Activated naive CD8-positive, alpha-beta T cell treated with anti-CD3 and anti-CD28 coated beads, Interleukin-2, amount 50 U/mL, for 24 hours (primary cell): ENCODE results near the gene ZNF516.

Experiments used
- ATAC-seq: fragments of 150-1000 bp; cut with Tn5 transposase; one replicate; pipeline ENCODE4 v1.10.0; 2021
- DNase-seq: peaks from one replicate; pipeline ENCODE4 v3.0.0; 2021
- H3K27ac Mint-ChIP-seq: one replicate; pipeline ENCODE4 v1.8.0; 2021; ENCODE audit warnings: mild to moderate bottlenecking, mixed read lengths
- H3K27me3 Mint-ChIP-seq: one replicate; pipeline ENCODE4 v1.8.0; 2021; ENCODE audit warnings: mixed read lengths
- H3K36me3 Mint-ChIP-seq: one replicate; pipeline ENCODE4 v1.8.0; 2021; ENCODE audit warnings: low read depth, mixed read lengths
- H3K4me1 Mint-ChIP-seq: one replicate; pipeline ENCODE4 v1.8.0; 2021; ENCODE audit warnings: mixed read lengths
- H3K4me3 Mint-ChIP-seq: one replicate; pipeline ENCODE4 v1.8.0; 2021; ENCODE audit warnings: mild to moderate bottlenecking, moderate library complexity, mixed read lengths
- H3K9me3 Mint-ChIP-seq: one replicate; pipeline ENCODE4 v1.8.0; 2021; ENCODE audit warnings: mixed read lengths

Gene ZNF516

DNA sequence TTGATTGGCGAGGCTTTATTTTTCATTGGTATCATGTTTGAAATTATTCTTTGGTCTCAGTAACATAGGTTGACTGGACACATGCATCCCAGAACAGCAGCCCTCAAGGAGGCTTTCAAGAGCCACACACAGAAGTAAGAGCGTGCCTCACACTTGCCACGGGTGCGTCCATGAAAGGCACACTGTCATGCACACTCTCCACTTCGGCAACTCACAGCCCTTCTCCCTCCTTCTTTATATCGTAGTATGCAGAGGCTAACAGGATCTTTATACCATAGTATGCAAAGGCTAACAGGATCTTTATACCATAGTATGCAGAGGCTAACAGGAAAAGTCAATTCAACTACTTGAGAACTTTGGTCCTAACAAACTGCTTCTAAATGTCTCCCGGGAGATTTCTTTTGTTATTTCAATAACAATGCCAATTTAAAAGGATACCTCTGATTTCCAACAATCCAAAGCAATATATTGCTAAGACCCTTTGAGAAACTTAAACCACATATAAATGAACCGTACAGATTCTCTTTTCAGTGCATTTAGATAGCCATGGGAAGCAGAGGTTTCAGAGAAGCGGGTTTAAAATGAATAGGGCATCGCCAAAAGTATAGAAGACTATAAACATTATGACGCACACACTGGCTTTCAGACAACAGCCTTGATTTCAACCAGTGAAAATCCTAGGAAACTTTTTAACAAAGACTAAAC is 26.5 kb upstream of the ZNF516 start:
- Mint-ChIP-seq H3K27ac (no peak overlapping the region), H3K9me3 (no peaks in the 10 kb centered on the region), H3K27me3 (peaks cover 37% of the 10 kb centered on the region), H3K4me3 (no peak overlapping the region), H3K4me1 (peaks cover 24% of the 10 kb centered on the region), H3K36me3 (no peaks in the 10 kb centered on the region)
- no peak for DNase-seq
- no peak for ATAC-seq

DNA sequence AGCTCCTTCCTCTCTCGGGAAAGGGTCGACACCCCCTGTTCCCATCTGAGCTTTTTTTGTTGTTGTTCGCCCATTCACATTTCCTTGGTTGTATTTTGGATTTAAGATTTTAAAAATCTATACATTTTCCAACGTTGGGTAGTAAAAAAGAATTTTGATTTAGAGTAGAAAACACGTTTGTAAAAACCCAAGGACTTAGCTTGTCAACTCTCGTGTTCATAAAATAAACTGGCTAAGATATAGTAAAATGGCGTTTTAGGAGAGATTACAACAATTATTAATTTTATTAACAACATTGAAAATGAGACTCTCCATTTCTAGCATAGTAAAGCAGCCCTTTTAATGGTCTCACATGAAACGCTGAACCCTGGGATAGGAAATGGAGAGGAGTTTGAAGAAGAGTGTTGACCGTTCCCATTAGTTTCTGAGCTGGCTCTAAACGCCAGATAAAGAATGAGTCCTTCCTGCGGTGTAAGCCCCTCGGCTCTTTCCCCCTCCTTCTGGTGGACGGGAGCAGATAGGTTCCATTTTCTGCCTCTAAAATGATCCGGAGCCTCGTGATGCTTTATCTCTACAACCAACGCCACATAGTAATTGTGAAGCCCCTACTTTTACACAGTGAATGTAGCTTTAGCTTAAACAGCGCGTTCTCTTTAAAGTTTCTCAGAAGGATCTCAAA is 24.0 kb upstream of the ZNF516 start:
- peak overlapping the region; percentile 72 for H3K4me3 Mint-ChIP-seq
- H3K9me3 Mint-ChIP-seq: no peaks in the 10 kb centered on the region
- ATAC-seq (no peak), DNase-seq (no peak)
- no peak overlapping the region for H3K27ac Mint-ChIP-seq
- no peaks in the 10 kb centered on the region for H3K36me3 Mint-ChIP-seq
- H3K4me1 Mint-ChIP-seq: peaks cover 20% of the 10 kb centered on the region
- peaks cover 43% of the 10 kb centered on the region for H3K27me3 Mint-ChIP-seq

DNA sequence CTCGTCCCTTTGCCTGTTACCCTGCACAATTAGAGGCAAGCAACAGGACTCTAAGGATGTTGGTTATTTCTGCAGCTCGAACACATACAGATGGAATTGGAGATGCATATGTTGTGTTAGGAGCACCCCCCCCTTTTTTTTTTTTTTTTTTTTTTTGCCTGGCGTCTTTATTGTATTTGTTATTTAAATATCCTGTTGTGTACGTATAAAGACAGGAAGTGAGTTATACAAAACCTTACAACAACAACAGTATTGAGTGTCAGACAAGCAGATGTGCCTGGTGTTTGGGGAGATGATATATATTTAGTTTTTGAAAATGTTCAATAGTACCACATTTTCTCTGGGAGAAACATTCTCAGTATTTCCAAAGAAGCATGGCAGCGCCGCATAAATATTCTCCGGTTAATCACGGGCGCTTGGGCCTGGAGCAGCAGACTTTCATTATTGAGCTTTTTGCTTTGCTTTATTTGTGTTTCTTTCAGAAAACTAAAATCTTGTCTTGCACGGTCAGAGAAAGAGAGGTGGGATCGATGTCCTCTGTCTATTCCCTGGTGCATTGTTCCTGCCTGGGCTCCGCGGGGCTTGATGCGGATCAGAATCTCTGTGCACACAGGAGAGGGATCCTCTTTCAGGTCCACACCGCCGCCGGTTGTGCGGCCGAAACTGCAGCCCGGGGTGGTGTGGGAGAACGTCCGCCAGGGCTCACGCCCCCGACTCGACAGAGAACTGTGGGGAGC is 23.2 kb upstream of the ZNF516 start:
- Mint-ChIP-seq H3K4me3 (peak overlapping the region; percentile 72), H3K36me3 (no peaks in the 10 kb centered on the region), H3K4me1 (peaks cover 20% of the 10 kb centered on the region), H3K9me3 (no peaks in the 10 kb centered on the region), H3K27ac (no peak overlapping the region), H3K27me3 (peaks cover 40% of the 10 kb centered on the region)
- DNase-seq (peak; percentile 19), ATAC-seq (peak; percentile 46)

DNA sequence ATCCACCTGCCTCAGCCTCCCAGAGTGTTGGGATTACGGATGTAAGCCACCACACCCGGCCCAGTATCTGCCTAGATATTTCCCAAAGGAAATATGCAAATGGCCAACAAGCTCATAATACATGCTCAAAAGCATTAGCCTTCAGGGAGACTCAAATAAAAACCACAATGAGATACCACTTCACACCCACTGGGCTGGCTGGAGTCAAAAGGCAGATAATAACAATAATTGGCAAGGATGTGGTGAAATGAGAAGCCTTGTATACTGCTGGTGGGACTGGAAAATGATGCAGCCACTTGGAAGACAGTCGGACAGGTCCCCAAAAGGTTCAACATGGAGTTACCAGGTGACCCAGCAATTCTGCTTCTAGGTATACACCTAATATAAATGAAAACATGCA is 20.5 kb upstream of the ZNF516 start:
- H3K27ac Mint-ChIP-seq: no peak overlapping the region
- DNase-seq: no peak
- H3K4me3 Mint-ChIP-seq: no peak overlapping the region
- ATAC-seq: no peak
- H3K36me3 Mint-ChIP-seq: no peaks in the 10 kb centered on the region
- no peaks in the 10 kb centered on the region for H3K9me3 Mint-ChIP-seq
- peaks cover 20% of the 10 kb centered on the region for H3K4me1 Mint-ChIP-seq
- peaks cover 41% of the 10 kb centered on the region for H3K27me3 Mint-ChIP-seq

DNA sequence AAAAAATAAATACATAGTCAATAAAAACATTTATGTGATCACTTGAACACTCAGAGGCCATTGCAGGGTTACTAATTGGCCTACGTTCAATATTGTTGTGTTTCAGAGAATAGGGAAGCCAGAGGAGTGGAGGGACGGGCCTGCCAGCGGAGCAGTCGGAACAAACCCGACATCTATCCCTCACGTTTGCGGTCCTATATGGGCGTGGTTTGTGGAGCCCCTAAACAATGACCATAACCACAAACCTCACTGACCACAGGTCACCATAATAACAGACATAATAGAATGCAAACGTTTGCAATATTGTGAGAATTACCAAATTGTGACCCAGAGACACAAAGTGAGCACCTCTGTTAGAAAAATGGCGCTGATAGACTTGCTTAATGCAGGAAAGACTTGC is 19.5 kb upstream of the ZNF516 start:
- H3K4me1 Mint-ChIP-seq: peaks cover 20% of the 10 kb centered on the region
- no peak overlapping the region for H3K27ac Mint-ChIP-seq
- no peak for DNase-seq
- no peaks in the 10 kb centered on the region for H3K9me3 Mint-ChIP-seq
- H3K36me3 Mint-ChIP-seq: no peaks in the 10 kb centered on the region
- H3K4me3 Mint-ChIP-seq: no peak overlapping the region
- ATAC-seq: no peak
- H3K27me3 Mint-ChIP-seq: peaks cover 39% of the 10 kb centered on the region

DNA sequence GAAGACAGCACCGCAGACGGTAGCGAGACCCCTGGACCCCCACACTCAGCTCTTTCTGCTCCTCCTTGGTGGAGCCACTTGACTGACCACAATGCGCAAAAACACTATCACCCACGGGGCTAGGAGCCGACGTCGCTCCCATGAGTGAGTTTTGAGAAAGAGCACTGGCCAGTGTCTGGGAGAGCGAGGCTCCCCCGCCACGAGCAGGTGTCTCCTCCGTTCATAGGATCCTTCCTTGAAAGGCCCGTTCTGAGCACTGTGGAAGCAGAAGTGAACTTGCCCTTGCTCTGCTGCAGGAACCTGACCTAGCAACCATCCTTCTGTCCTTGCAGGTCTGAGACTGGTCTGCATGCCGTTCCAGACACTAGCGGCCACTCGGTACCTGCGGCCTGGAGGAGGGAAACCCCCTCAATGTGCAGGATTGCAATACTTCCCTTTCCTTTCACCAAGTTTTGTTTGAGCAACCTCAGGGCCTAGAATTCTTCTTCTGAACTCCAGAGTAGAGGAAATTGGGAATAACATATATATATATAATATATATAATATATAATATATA is 12.9 kb upstream of the ZNF516 start:
- Mint-ChIP-seq H3K9me3 (no peaks in the 10 kb centered on the region), H3K4me3 (no peak overlapping the region), H3K27me3 (no peaks in the 10 kb centered on the region), H3K27ac (no peak overlapping the region), H3K4me1 (no peaks in the 10 kb centered on the region), H3K36me3 (no peaks in the 10 kb centered on the region)
- ATAC-seq (no peak), DNase-seq (no peak)

DNA sequence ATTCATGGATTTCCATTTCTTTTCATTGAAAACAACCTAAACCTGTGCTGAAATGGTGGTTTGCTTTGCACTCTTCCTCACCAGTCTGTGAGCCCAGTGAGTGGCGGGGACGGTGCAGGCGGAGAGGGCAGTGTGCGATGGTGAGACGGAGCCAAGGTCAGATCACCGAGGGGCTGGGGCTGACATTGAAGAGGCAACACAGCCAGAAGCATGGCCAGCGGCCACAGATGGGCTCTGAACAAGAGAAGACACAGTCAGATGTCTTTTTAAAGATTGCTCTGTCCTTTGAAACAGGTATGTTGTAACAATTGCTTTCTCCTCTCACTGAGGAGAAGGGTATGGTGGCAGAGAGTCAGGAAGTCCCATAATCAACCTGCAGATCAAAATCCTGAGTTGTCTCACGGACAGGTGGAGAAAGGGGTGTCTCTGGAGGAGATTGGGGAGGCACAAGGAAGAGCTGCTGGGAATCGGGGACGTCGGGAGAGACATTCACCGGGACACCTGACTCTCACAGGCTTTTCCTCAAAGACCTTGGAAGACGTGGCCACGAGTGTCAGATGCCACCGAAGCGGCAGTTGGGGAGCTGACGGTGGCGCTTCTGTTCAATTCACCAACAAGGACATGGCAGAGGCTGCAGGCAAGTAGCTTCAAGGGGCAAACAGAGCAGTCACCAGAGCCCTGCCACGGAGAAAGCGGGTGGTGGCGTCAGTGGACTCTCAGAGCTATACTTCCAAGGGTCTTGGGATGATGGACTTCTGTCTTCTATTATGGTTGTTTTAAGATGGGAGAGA is 12.1 kb upstream of the ZNF516 start:
- no peak overlapping the region for H3K27ac Mint-ChIP-seq
- H3K9me3 Mint-ChIP-seq: no peaks in the 10 kb centered on the region
- DNase-seq: no peak
- H3K36me3 Mint-ChIP-seq: no peaks in the 10 kb centered on the region
- no peak for ATAC-seq
- no peak overlapping the region for H3K4me3 Mint-ChIP-seq
- H3K4me1 Mint-ChIP-seq: no peaks in the 10 kb centered on the region
- no peaks in the 10 kb centered on the region for H3K27me3 Mint-ChIP-seq

DNA sequence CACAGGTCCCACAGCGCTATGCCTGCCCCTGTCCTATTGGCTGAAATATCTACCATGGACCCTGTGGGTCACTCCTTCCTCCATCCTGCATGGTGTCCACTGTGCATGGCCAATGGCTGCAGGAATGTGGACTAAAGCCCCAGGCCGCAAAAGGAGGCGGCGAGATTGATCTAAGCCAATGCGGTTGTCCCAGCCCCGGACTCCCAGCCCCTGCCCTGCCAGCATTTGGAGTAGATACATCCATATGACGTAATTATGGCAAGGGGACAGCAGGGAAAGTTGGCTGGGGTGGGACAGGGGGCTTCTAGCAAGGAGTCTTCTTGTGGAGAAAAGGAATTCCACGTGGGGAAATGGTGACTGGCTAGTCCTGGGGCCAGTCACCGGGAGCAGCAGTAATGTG is 11.4 kb upstream of the ZNF516 start:
- H3K27me3 Mint-ChIP-seq: no peaks in the 10 kb centered on the region
- DNase-seq (no peak), ATAC-seq (no peak)
- no peak overlapping the region for H3K4me3 Mint-ChIP-seq
- H3K27ac Mint-ChIP-seq: no peak overlapping the region
- H3K4me1 Mint-ChIP-seq: no peaks in the 10 kb centered on the region
- H3K36me3 Mint-ChIP-seq: no peaks in the 10 kb centered on the region
- H3K9me3 Mint-ChIP-seq: no peaks in the 10 kb centered on the region

DNA sequence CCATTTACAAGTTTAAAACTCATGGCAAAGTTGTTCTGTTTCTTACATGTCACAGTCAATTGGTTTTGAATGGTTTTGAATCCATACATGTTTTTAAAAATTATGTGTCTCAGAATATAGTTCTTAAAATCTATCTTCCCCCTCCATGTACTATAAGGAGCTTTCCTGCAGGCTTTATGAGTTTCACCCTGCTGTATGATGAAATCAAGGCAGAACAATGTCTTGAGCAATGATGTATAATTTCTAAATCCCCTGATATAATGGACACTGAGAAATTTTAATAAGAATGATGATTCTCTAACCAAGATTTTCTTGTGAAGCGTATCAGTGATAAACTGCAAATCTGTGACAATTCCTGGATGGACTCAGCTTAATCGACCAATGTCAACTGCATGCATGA is 10.6 kb upstream of the ZNF516 start:
- H3K4me1 Mint-ChIP-seq: no peaks in the 10 kb centered on the region
- H3K9me3 Mint-ChIP-seq: no peaks in the 10 kb centered on the region
- no peaks in the 10 kb centered on the region for H3K27me3 Mint-ChIP-seq
- no peak for DNase-seq
- H3K4me3 Mint-ChIP-seq: no peak overlapping the region
- ATAC-seq: no peak
- H3K27ac Mint-ChIP-seq: no peak overlapping the region
- no peaks in the 10 kb centered on the region for H3K36me3 Mint-ChIP-seq

DNA sequence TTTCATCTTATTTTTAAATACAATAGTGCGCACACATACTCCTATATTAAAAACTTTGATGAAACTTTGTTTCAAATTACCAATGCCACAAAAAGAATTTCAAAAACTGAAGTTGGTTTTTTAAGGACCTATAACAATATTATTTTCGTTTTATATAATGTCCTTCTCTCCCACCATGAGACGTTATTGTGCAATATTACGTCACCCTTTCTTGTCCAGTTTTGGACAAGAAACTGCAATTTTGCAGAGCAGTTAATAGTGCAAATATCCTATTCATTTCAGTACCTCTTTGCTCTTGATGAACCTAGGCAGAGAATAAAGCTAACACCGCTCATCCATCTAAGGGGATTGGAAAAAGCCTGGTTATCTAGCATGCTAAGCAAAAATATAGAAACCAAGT is 9.7 kb upstream of the ZNF516 start:
- Mint-ChIP-seq H3K27me3 (peaks cover 3% of the 10 kb centered on the region), H3K9me3 (no peaks in the 10 kb centered on the region), H3K4me3 (no peak overlapping the region), H3K4me1 (peaks cover 3% of the 10 kb centered on the region), H3K36me3 (no peaks in the 10 kb centered on the region), H3K27ac (no peak overlapping the region)
- no peak for ATAC-seq
- no peak for DNase-seq

DNA sequence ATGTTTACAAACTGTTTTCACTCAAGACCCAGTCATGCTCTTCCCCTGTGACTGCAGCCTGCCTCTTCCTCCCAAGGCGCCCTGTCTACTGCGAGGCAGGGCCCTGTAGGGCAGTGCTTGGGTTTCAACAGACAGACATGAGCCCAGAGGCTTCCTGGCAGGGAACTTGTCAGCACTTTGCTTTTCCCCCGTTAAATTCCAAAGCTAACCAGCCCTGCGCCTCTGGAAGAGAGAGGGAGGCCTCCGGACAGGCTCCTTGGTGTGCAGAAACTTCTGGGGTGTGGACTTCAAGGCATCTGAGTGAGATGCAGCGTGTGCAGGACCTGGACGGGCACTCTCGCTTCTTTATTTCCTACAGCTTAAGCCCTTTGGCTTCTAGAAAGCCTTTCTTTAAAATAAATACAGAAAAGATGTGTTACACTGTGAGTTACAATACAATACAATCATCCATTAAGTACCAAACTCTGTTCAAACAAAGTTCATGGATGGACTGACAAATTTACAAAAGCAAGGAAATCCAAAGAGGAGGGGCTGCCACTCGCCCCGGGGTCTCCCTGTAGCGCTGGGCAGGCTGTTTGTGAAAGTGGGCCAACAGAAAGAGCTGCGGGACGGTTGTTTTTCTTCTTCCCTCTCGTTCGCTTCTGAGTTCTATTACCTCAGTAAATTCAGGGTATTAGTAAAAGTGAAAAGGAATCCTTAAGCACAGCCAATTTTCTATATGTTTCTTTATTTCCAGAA is 8.8 kb upstream of the ZNF516 start:
- ATAC-seq (no peak), DNase-seq (no peak)
- Mint-ChIP-seq H3K9me3 (no peaks in the 10 kb centered on the region), H3K4me3 (no peak overlapping the region), H3K27ac (no peak overlapping the region), H3K36me3 (no peaks in the 10 kb centered on the region), H3K4me1 (peaks cover 3% of the 10 kb centered on the region), H3K27me3 (peaks cover 3% of the 10 kb centered on the region)

DNA sequence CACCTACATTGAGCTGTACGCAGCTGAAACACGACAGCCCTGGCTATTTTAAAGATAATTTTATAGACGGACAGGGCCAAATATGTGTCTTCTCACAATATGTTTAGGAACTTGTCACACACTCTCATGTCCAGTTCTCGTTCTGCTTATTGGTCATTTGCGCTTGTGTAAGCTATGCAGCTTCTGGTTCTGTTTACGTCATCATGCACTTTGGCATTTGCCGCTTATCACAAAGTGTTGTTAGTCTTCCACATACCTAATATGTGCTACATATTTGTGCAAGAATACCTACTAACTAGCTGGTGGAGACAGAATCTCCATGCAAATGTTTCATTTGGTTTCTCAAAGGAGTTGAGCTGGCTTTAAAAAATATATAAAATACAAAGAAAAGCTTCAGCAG is 7.5 kb upstream of the ZNF516 start:
- no peak for DNase-seq
- Mint-ChIP-seq H3K9me3 (no peaks in the 10 kb centered on the region), H3K36me3 (no peaks in the 10 kb centered on the region), H3K4me1 (peaks cover 3% of the 10 kb centered on the region), H3K4me3 (no peak overlapping the region), H3K27ac (no peak overlapping the region), H3K27me3 (peaks cover 3% of the 10 kb centered on the region)
- ATAC-seq: no peak

DNA sequence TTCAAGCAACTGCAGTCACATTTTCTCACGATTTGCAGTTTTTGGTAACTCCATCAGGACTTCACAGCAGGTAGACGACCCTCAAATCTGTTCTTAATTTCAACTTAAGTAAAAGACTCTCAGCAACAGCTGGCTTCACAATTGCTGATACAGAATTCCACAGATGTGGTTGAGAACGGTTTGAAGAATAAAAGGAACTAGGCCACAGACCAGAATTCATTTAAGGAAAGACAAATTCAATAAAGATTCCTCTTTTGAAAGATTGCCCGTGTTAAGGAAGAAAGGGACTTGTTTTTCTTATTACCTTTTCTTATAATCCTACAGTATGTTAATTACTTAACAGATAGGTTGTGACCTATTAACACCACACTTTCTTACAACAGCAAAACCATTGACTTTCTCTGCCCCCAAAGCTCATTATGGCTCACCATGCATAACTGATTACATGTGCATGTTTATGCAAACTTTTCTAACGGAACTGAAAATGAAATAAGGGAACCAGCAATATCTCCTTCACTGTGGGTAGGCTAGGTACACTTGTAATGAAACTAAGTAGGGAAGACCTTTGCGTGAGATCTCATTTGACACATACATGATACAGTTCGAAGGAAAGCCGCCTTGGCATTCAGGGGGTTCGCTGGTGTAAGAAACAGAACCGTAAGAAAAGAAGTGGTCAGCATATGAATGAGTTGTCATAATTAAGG is 4.7 kb upstream of the ZNF516 start:
- no peak for DNase-seq
- Mint-ChIP-seq H3K4me1 (peaks cover 11% of the 10 kb centered on the region), H3K27me3 (peaks cover 19% of the 10 kb centered on the region), H3K36me3 (no peaks in the 10 kb centered on the region), H3K4me3 (no peak overlapping the region), H3K27ac (peak overlapping the region; percentile 6), H3K9me3 (no peaks in the 10 kb centered on the region)
- no peak for ATAC-seq
